ENCODE measurements around the gene C1orf159.

GRCh38 chr1:1066403-1067283 lies 49.2 kb downstream of the C1orf159 start:
- no peak for TF ChIP-seq CTCF (optimal IDR thresholded peaks at IDR 0.05 in 1 of 3, IDR thresholded peaks at IDR 0.05 in 1 of 3, conservative IDR thresholded peaks at IDR 0.05 in 1 of 3; ENCODE audit: extremely low read depth in 1 of 3, insufficient read depth in 2 of 3, low read length in 3 of 3)
- no peak for TF ChIP-seq EZH2 (IDR thresholded peaks at IDR 0.05; ENCODE audit: low read length)

Measured in keratinocyte (primary cell).